ENCODE results near the gene ANKRD27.
"Not testable (repeated sequence)": the region's sequence is repeated elsewhere in the genome, so short reads cannot be mapped to it uniquely, and the experiment has no call there.

Gene ANKRD27

GRCh38 chr19:32674931-32675719 lies at the start of gene ANKRD27:
Gene ANKRD27 (minus strand): TSS chr19:32675180. CDS start chr19:32659015, 16,165 bp downstream.
- DNase-seq = peak; percentile 100

- DNase-seq = no peak
Measured at GRCh38 chr19:32720936-32721250, 45.9 kb upstream of the ANKRD27 start.

- DNase-seq = no peak
Measured at GRCh38 chr19:32720216-32720935, 45.4 kb upstream of the ANKRD27 start.

- DNase-seq = no peak
Measured at GRCh38 chr19:32719611-32720059, 44.7 kb upstream of the ANKRD27 start, which contains the start of gene TDRD12. Gene TDRD12 (plus strand): TSS chr19:32719767. CDS start chr19:32720073, 306 bp downstream.

- no peak for DNase-seq
Measured at GRCh38 chr19:32718286-32718685, 43.3 kb upstream of the ANKRD27 start.

- DNase-seq = no peak
Measured at GRCh38 chr19:32717496-32717895, 42.5 kb upstream of the ANKRD27 start.

GRCh38 chr19:32716203-32716602 lies 41.2 kb upstream of the ANKRD27 start:
- not testable (repeated sequence) for DNase-seq

- DNase-seq = no peak
Measured at GRCh38 chr19:32711747-32712146, 36.8 kb upstream of the ANKRD27 start.

- DNase-seq = no peak
Measured at GRCh38 chr19:32709032-32709431, 34.1 kb upstream of the ANKRD27 start.

- DNase-seq = no peak
Measured at GRCh38 chr19:32708457-32708856, 33.5 kb upstream of the ANKRD27 start.

GRCh38 chr19:32704006-32704405 lies 29.0 kb upstream of the ANKRD27 start:
- DNase-seq = not testable (repeated sequence)

GRCh38 chr19:32702010-32702409 lies 27.0 kb upstream of the ANKRD27 start:
- DNase-seq = no peak

GRCh38 chr19:32700129-32700528 lies 25.1 kb upstream of the ANKRD27 start:
- not testable (repeated sequence) for DNase-seq

GRCh38 chr19:32696771-32697170 lies 21.8 kb upstream of the ANKRD27 start:
- DNase-seq = not testable (repeated sequence)

- DNase-seq = not testable (repeated sequence)
Measured at GRCh38 chr19:32695506-32695905, 20.5 kb upstream of the ANKRD27 start.

GRCh38 chr19:32694851-32695250 lies 19.9 kb upstream of the ANKRD27 start:
- not testable (repeated sequence) for DNase-seq

- DNase-seq = not testable (repeated sequence)
Measured at GRCh38 chr19:32694316-32694715, 19.3 kb upstream of the ANKRD27 start.

- DNase-seq = not testable (repeated sequence)
Measured at GRCh38 chr19:32693151-32694108, 18.4 kb upstream of the ANKRD27 start.

- no peak for DNase-seq
Measured at GRCh38 chr19:32692727-32693061, 17.7 kb upstream of the ANKRD27 start.

GRCh38 chr19:32691952-32692726 lies 17.2 kb upstream of the ANKRD27 start:
- peak; percentile 63 for DNase-seq

- peak; percentile 99 for DNase-seq
Measured at GRCh38 chr19:32691291-32691951, 16.4 kb upstream of the ANKRD27 start, which contains the start of gene NUDT19. Gene NUDT19 (plus strand): TSS chr19:32691821. CDS start chr19:32691961, 140 bp downstream.
